IMR-90 (cell line): ENCODE measurements around the gene SPPL3. TPM values are rescaled to one million over a fixed set of nuclear protein-coding genes. Genes with fewer than 3 reads are reported as not detected.

Source experiments
- ATAC-seq: fragments of 200-7000 bp; cut with Tn5 transposase; 2 replicates; pipeline ENCODE4 v1.9.1; 2020; ENCODE audit warnings: low read depth, mild to moderate bottlenecking, moderate library complexity
- BruUV-seq: library from RNA; stranded (reverse); fragments of 400-500 nt; replicated peaks from 2 replicates; lab custom pipeline; 2021; lab: Mats Ljungman, UMichigan
- CTCF ChIA-PET: fragments of 300-600 bp; formaldehyde crosslinking; extraction: SDS; loops from one replicate; lab custom pipeline; 2021; ENCODE audit warnings: antibody characterized with exemption; lab: Yijun Ruan, JAX
- POLR2A ChIA-PET: fragments of 300-600 bp; sonication (Branson Sonifier 250); formaldehyde crosslinking; loops from one replicate; lab custom pipeline; 2022; ENCODE audit warnings: antibody characterized with exemption; ENCODE audit not compliant: unreplicated experiment; lab: Charles Lee
- DNase-seq: peaks from one replicate; pipeline ENCODE4 v3.0.0; 2013
- H2AFZ ChIP-seq: replicated peaks from 2 replicates; pipeline ENCODE3; 2013; ENCODE audit warnings: low read length, mild to moderate bottlenecking; ENCODE audit not compliant: poor library complexity
- H2AK5ac ChIP-seq: 2 replicates; pipeline ENCODE4 v1.6.1; 2013; ENCODE audit warnings: low read depth, low read length, inconsistent platforms
- H2AK9ac ChIP-seq: replicated peaks from 2 replicates; pipeline ENCODE3; 2013; ENCODE audit warnings: mild to moderate bottlenecking, low read depth, low read length, moderate library complexity; ENCODE audit not compliant: poor library complexity
- H2BK120ac ChIP-seq: 2 replicates; pipeline ENCODE4 v1.6.1; 2013; ENCODE audit warnings: low read depth, low read length, inconsistent platforms
- H2BK15ac ChIP-seq: 3 replicates; pipeline ENCODE4 v1.6.1; 2013; ENCODE audit warnings: low read depth, low read length, inconsistent platforms
- H2BK20ac ChIP-seq: 2 replicates; pipeline ENCODE4 v1.6.1; 2013; ENCODE audit warnings: low read depth, mild to moderate bottlenecking, inconsistent platforms, low read length, moderate library complexity
- H2BK5ac ChIP-seq: 2 replicates; pipeline ENCODE4 v1.6.1; 2013; ENCODE audit warnings: mild to moderate bottlenecking, low read depth, low read length, inconsistent platforms; ENCODE audit not compliant: poor library complexity, severe bottlenecking
- H3K14ac ChIP-seq: replicated peaks from 2 replicates; pipeline ENCODE4 v1.6.1; 2013; ENCODE audit warnings: low read depth, low read length, inconsistent platforms
- H3K18ac ChIP-seq: 2 replicates; pipeline ENCODE4 v1.6.1; 2013; ENCODE audit warnings: low read depth, low read length, control low read depth
- H3K23ac ChIP-seq: 2 replicates; pipeline ENCODE4 v1.6.1; 2013; ENCODE audit warnings: low read depth, low read length, inconsistent platforms
- H3K27ac ChIP-seq: 2 replicates; pipeline ENCODE4 v1.5.1; 2013; ENCODE audit warnings: mild to moderate bottlenecking, control low read depth, low read length; ENCODE audit not compliant: insufficient read depth
- H3K27me3 ChIP-seq: 2 replicates; pipeline ENCODE4 v1.6.1; 2013; ENCODE audit warnings: low read length; ENCODE audit not compliant: control insufficient read depth, insufficient read depth
- H3K36me3 ChIP-seq: 2 replicates; pipeline ENCODE4 v1.6.1; 2013; ENCODE audit warnings: low read length, mixed read lengths; ENCODE audit not compliant: control insufficient read depth, insufficient read depth
- H3K4ac ChIP-seq: 2 replicates; pipeline ENCODE4 v1.6.1; 2013; ENCODE audit warnings: low read depth, low read length, inconsistent platforms
- H3K4me1 ChIP-seq: 2 replicates; pipeline ENCODE4 v1.6.1; 2013; ENCODE audit warnings: low read length, mixed read lengths; ENCODE audit not compliant: control insufficient read depth, insufficient read depth
- H3K4me2 ChIP-seq: 2 replicates; pipeline ENCODE4 v1.6.1; 2013; ENCODE audit warnings: low read depth, mild to moderate bottlenecking, control low read depth, low read length, moderate library complexity
- H3K4me3 ChIP-seq: 2 replicates; pipeline ENCODE4 v1.5.1; 2013; ENCODE audit warnings: low read depth, mild to moderate bottlenecking, control low read depth, low read length, moderate library complexity; ENCODE audit not compliant: insufficient read depth
- H3K56ac ChIP-seq: 2 replicates; pipeline ENCODE4 v1.6.1; 2013; ENCODE audit warnings: low read length, inconsistent platforms; ENCODE audit not compliant: insufficient read depth; ENCODE audit errors: extremely low read depth
- H3K79me1 ChIP-seq, 2 experiments: 2 replicates each; pipeline ENCODE4 v1.6.1; 2013; ENCODE audit warnings: low read length in 2 of 2, inconsistent platforms in 1 of 2, low read depth in 1 of 2
- H3K9ac ChIP-seq: 2 replicates; pipeline ENCODE4 v1.6.1; 2013; ENCODE audit warnings: low read depth, low read length, control low read depth
- H3K9me1 ChIP-seq: 2 replicates; pipeline ENCODE4 v1.6.1; 2013; ENCODE audit warnings: low read length, inconsistent platforms; ENCODE audit not compliant: insufficient read depth
- H3K9me3 ChIP-seq: 2 replicates; pipeline ENCODE4 v1.6.1; 2013; ENCODE audit warnings: low read length; ENCODE audit not compliant: control insufficient read depth, insufficient read depth
- H4K20me1 ChIP-seq: 2 replicates; pipeline ENCODE4 v1.6.1; 2013; ENCODE audit warnings: low read length, inconsistent platforms; ENCODE audit not compliant: insufficient read depth
- H4K5ac ChIP-seq: 2 replicates; pipeline ENCODE4 v1.6.1; 2013; ENCODE audit warnings: mild to moderate bottlenecking, low read depth, low read length, control low read depth
- H4K8ac ChIP-seq, 2 experiments: 2 replicates each; pipeline ENCODE4 v1.6.1; 2013; ENCODE audit warnings: low read depth in 2 of 2, low read length in 2 of 2, control low read depth in 1 of 2, inconsistent platforms in 1 of 2
- H4K91ac ChIP-seq: 2 replicates; pipeline ENCODE4 v1.6.1; 2013; ENCODE audit warnings: low read depth, low read length, inconsistent platforms; ENCODE audit not compliant: insufficient read depth
- BHLHE40 ChIP-seq: fragments of 150-350 bp; IDR thresholded peaks from 2 replicates; pipeline ENCODE4 v1.6.1; 2016; ENCODE audit warnings: mild to moderate bottlenecking, low read depth, low read length
- CEBPB ChIP-seq: IDR thresholded peaks from 2 replicates; pipeline ENCODE4 v1.6.1; 2012; ENCODE audit warnings: low read depth, low read length, improper control_type of control experiment
- CHD1 ChIP-seq: IDR thresholded peaks from 2 replicates; pipeline ENCODE4 v1.6.1; 2012; ENCODE audit warnings: low read depth, low read length, improper control_type of control experiment
- FOS ChIP-seq: fragments of 150-350 bp; IDR thresholded peaks from 2 replicates; pipeline ENCODE4 v1.6.1; 2016; ENCODE audit warnings: low read depth, low read length
- MAFK ChIP-seq: IDR thresholded peaks from 2 replicates; pipeline ENCODE4 v1.6.1; 2012; ENCODE audit warnings: low read depth, low read length, improper control_type of control experiment
- MAZ ChIP-seq: IDR thresholded peaks from 2 replicates; pipeline ENCODE4 v1.6.1; 2012; ENCODE audit warnings: low read depth, mild to moderate bottlenecking, low read length, improper control_type of control experiment, moderate library complexity, borderline replicate concordance
- MXI1 ChIP-seq: IDR thresholded peaks from 2 replicates; pipeline ENCODE4 v1.6.1; 2012; ENCODE audit warnings: low read depth, mild to moderate bottlenecking, low read length, moderate library complexity, borderline replicate concordance
- POLR2A ChIP-seq: IDR thresholded peaks from 2 replicates; pipeline ENCODE4 v1.6.1; 2012; ENCODE audit warnings: mild to moderate bottlenecking, low read depth, low read length
- RAD21 ChIP-seq: IDR thresholded peaks from 2 replicates; pipeline ENCODE4 v1.6.1; 2012; ENCODE audit warnings: low read length, improper control_type of control experiment
- RCOR1 ChIP-seq: IDR thresholded peaks from 2 replicates; pipeline ENCODE4 v1.6.1; 2012; ENCODE audit warnings: mild to moderate bottlenecking, low read length, improper control_type of control experiment; ENCODE audit not compliant: insufficient replicate concordance
- RFX5 ChIP-seq: IDR thresholded peaks from 2 replicates; pipeline ENCODE4 v1.8.0; 2012; ENCODE audit warnings: low read depth, mild to moderate bottlenecking, low read length, moderate library complexity
- SMC3 ChIP-seq: fragments of 150-350 bp; IDR thresholded peaks from 2 replicates; pipeline ENCODE4 v1.6.1; 2016; ENCODE audit warnings: low read depth, mild to moderate bottlenecking, antibody characterized with exemption, low read length, moderate library complexity
- WGBS, 2 experiments: methylation state at CpG; one replicate each; pipeline versions ENCODE4 v1.1.5 to v1.1.7; 2013; ENCODE audit warnings: missing lambda C conversion rate in 2 of 2; ENCODE audit not compliant: insufficient read length in 1 of 2; ENCODE audit errors: extremely low coverage in 2 of 2; 5-methylcytosine and 5-hydroxymethylcytosine counted together
- dilution Hi-C: fragments of 300-500 bp; cut with HindIII; formaldehyde crosslinking; loops from one replicate; pipeline ENCODE4 v1.14.3; 2018; ENCODE audit warnings: low sequenced_read_pairs; ENCODE audit not compliant: unreplicated experiment
- in situ Hi-C: fragments of 300-500 bp; cut with MboI; formaldehyde crosslinking; loops from 3 replicates; pipeline ENCODE4 v1.14.3; 2019; ENCODE audit warnings: low sequenced_read_pairs, inconsistent platforms, mixed read lengths
- intact Hi-C: fragments of 100-400 bp; cut with micrococcal nuclease; formaldehyde crosslinking; loops from 2 replicates; pipeline ENCODE4 v1.10.0; 2022
- polyA plus RNA-seq, 3 experiments: library from polyadenylated mRNA; depleted of rRNA; stranded (reverse); fragments of >200 nt; gene quantifications; 2 replicates each; pipeline ENCODE4 v1.2.3, GENCODE V29; 2012; ENCODE audit warnings: low replicate concordance in 1 of 3
- total RNA-seq: library from RNA; depleted of rRNA; stranded (reverse); fragments of >200 nt; gene quantifications from 2 replicates; pipeline ENCODE4 v1.2.3, GENCODE V29; 2012
- TF ChIP-seq, protein P1 (sequence below): fragments of 150-350 bp; IDR thresholded peaks from 2 replicates; pipeline ENCODE4 v1.6.1; 2016; ENCODE audit warnings: low read depth, mild to moderate bottlenecking, low read length, moderate library complexity, borderline replicate concordance
- TF ChIP-seq, protein P2 (sequence below): fragments of 150-350 bp; IDR thresholded peaks from 2 replicates; pipeline ENCODE4 v1.6.1; 2017; ENCODE audit warnings: mild to moderate bottlenecking, antibody characterized with exemption, low read length, low read depth
- TF ChIP-seq, protein P3 (sequence below): conservative IDR thresholded peaks from 2 replicates; pipeline ENCODE4 v1.5.1; 2012; ENCODE audit warnings: mild to moderate bottlenecking, low read depth, low read length, improper control_type of control experiment

Gene SPPL3
- total and polyA plus RNA-seq, 2 of the 4 experiments (the other 2 are of a cell fraction) = 1.6 to 18.0 TPM

DNA sequence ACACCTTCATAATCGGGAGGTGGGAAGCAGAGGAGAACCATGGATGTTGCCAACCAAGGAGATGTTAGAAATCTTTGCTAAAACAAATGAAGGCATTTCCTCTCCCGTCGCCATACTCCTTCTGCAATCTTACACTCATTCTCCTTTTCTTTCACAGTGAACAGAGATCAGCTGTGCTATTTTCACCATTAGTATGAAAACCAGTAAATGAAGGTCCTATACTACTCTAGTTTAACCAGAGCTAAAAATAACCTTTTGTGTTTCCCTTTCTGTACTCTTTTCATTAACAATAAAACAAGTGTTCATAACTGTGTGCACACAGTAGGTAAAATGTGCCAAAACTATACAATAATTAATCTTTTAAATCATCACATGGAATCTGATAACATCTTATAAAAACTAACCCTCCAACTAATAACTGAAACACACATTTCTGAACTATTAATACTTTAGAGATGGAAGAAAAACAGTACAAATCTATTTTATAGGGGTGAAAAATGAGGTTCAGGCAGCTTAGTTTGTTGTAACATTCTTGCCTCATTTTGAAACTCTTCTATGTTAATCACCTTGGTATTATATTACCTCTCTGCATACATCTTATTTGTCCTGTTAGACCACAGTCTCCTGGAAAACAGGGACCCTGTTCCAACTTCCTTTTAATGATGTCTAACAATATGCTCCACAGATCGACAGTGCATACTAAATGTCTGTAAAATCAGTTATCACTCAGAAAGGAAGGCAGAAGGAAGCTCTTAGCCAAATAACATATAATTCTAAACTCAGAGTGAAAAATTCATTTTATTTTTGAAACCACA is 69.5 kb downstream of the SPPL3 start:
- H2BK15ac ChIP-seq = no peak overlapping the region
- in situ Hi-C loops = no loop called here
- CTCF ChIA-PET = interaction anchor here (1.2 kb wide), 1 partner anchor 12 kb away, joined by 3 read pairs; no protein-coding TSS in a partner anchor

More for the DNA sequence above, 69.5 kb downstream of the SPPL3 start:
- Histone ChIP-seq H3K9me3 (no peaks in the 10 kb centered on the region), H2BK20ac (no peak overlapping the region), H2AFZ (no peak overlapping the region), H3K14ac (no peak overlapping the region), H4K20me1 (peaks cover 40% of the 10 kb centered on the region), H3K4me2 (peak overlapping the region; percentile 13; the same call in 1 of the 2 replicates), H3K27ac (no peak overlapping the region), H4K8ac (no peak overlapping the region), H3K4ac (no peak overlapping the region), H4K5ac (no peak overlapping the region), H3K9ac (no peak overlapping the region), H3K4me1 (peaks cover 6% of the 10 kb centered on the region), H2AK9ac (no peak overlapping the region), H4K91ac (no peak overlapping the region), H2BK5ac (no peak overlapping the region), H3K36me3 (no peaks in the 10 kb centered on the region), H3K79me1 (peaks cover 19 to 52% of the 10 kb centered on the region in 2 experiments), H3K23ac (no peak overlapping the region), H3K18ac (no peak overlapping the region), H2AK5ac (no peak overlapping the region), H3K27me3 (no peaks in the 10 kb centered on the region), H2BK120ac (no peak overlapping the region), H3K4me3 (no peak overlapping the region), H3K9me1 (peaks cover 9% of the 10 kb centered on the region), H3K56ac (no peak overlapping the region)
- TF ChIP-seq, protein P1, sequence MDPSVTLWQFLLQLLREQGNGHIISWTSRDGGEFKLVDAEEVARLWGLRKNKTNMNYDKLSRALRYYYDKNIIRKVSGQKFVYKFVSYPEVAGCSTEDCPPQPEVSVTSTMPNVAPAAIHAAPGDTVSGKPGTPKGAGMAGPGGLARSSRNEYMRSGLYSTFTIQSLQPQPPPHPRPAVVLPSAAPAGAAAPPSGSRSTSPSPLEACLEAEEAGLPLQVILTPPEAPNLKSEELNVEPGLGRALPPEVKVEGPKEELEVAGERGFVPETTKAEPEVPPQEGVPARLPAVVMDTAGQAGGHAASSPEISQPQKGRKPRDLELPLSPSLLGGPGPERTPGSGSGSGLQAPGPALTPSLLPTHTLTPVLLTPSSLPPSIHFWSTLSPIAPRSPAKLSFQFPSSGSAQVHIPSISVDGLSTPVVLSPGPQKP = no peak
- TF ChIP-seq MAFK = no peak
- TF ChIP-seq RFX5 = no peak
- no peak for TF ChIP-seq CEBPB
- TF ChIP-seq, protein P2, sequence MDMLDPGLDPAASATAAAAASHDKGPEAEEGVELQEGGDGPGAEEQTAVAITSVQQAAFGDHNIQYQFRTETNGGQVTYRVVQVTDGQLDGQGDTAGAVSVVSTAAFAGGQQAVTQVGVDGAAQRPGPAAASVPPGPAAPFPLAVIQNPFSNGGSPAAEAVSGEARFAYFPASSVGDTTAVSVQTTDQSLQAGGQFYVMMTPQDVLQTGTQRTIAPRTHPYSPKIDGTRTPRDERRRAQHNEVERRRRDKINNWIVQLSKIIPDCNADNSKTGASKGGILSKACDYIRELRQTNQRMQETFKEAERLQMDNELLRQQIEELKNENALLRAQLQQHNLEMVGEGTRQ = no peak
- TF ChIP-seq, protein P3, sequence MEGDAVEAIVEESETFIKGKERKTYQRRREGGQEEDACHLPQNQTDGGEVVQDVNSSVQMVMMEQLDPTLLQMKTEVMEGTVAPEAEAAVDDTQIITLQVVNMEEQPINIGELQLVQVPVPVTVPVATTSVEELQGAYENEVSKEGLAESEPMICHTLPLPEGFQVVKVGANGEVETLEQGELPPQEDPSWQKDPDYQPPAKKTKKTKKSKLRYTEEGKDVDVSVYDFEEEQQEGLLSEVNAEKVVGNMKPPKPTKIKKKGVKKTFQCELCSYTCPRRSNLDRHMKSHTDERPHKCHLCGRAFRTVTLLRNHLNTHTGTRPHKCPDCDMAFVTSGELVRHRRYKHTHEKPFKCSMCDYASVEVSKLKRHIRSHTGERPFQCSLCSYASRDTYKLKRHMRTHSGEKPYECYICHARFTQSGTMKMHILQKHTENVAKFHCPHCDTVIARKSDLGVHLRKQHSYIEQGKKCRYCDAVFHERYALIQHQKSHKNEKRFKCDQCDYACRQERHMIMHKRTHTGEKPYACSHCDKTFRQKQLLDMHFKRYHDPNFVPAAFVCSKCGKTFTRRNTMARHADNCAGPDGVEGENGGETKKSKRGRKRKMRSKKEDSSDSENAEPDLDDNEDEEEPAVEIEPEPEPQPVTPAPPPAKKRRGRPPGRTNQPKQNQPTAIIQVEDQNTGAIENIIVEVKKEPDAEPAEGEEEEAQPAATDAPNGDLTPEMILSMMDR = no peak
- no peak for TF ChIP-seq RAD21
- TF ChIP-seq SMC3 = no peak
- TF ChIP-seq POLR2A = no peak
- TF ChIP-seq MAZ = no peak
- TF ChIP-seq CHD1 = no peak
- TF ChIP-seq MXI1 = no peak
- no peak for TF ChIP-seq RCOR1
- TF ChIP-seq FOS = no peak
- no peak for TF ChIP-seq BHLHE40
- dilution Hi-C loops = no loop called here
- BruUV-seq = no TSS peak
- intact Hi-C loops = loop anchor here (5.0 kb wide), 1 partner anchor 38 kb away; no protein-coding TSS in a partner anchor
- DNase-seq = no peak
- ATAC-seq = no peak
- POLR2A ChIA-PET = no interaction called here
- 100% methylated on average over 2 of the region's 4 CpGs; no CpG with 5 or more reads in 1 of the 2 experiments for WGBS, 2 experiments
